Measurements from ENCODE around the gene ME1.

DNA sequence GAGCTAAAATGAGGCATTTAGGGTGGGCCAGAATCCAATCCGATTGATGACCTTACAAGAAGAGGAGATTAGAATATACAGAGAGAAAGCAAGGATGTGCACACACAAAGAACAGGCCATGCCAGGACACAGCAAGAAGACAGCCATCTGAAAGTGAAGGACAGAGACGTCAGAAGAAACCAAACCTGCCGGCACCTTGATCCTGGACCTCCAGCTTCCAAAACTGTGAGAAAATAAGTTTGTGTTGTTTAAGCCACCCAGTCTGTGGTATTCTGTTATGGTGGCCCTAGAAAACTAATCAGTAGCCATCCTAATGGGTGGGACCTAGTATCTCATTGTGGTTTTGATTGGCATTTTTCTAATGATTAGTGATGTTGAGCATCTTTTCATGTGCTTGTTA is 39.7 kb upstream of the ME1 start:
- TF ChIP-seq, protein P1, sequence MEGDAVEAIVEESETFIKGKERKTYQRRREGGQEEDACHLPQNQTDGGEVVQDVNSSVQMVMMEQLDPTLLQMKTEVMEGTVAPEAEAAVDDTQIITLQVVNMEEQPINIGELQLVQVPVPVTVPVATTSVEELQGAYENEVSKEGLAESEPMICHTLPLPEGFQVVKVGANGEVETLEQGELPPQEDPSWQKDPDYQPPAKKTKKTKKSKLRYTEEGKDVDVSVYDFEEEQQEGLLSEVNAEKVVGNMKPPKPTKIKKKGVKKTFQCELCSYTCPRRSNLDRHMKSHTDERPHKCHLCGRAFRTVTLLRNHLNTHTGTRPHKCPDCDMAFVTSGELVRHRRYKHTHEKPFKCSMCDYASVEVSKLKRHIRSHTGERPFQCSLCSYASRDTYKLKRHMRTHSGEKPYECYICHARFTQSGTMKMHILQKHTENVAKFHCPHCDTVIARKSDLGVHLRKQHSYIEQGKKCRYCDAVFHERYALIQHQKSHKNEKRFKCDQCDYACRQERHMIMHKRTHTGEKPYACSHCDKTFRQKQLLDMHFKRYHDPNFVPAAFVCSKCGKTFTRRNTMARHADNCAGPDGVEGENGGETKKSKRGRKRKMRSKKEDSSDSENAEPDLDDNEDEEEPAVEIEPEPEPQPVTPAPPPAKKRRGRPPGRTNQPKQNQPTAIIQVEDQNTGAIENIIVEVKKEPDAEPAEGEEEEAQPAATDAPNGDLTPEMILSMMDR (IDR thresholded peaks at IDR 0.05): no peak
- TF ChIP-seq ZFX (IDR thresholded peaks at IDR 0.05; ENCODE audit: borderline replicate concordance): no peak
